GM19035 (cell line): ENCODE measurements around the gene SLC6A18.

Experiments used
- ATAC-seq: cut with Tn5 transposase; IDR thresholded peaks from one replicate; pipeline ENCODE4 v1.9.1; 2021; ENCODE audit not compliant: unreplicated experiment

Gene SLC6A18

DNA sequence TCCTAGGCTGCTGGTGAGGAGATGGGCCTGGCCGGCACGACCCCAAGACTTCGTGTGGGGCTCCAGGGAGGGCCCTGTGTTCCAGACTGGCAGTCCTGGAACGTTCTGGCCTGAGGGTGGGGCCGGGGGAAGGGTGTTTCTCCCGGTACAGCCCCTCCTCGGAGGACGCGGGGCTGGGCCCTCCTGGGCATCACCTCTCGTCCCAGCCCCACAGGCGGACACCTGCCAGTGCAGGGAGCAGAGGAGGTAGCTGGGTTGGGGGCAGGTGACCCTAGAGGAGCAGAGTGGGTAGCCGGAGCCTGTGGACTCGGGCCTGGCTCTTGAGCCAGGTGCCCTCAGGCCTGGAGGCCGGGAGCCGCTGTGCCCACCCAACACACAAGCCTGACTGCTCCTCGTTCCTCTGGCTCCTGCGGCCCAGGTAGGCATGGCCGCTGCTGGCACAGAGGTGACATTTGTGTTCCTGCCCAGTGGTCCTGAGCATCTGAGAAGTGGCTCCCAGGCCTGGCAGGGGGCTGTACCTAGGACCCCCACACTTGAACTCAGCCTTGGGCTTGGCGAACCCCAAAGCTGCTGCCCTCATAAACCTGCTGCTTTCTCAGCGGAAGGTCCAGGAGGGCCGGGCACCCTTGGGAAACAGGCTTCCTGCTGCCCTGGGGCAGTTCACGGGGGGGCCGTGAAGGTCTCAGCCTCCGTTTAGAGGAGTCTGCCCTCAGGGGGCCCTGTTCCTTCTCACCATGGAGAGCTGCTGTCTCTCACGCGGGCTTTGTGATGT is 23.0 kb upstream of the SLC6A18 start:
- no peak for ATAC-seq

GRCh38 chr5:1202798-1203185 is 22.4 kb upstream of the SLC6A18 start:
- no peak for ATAC-seq

DNA sequence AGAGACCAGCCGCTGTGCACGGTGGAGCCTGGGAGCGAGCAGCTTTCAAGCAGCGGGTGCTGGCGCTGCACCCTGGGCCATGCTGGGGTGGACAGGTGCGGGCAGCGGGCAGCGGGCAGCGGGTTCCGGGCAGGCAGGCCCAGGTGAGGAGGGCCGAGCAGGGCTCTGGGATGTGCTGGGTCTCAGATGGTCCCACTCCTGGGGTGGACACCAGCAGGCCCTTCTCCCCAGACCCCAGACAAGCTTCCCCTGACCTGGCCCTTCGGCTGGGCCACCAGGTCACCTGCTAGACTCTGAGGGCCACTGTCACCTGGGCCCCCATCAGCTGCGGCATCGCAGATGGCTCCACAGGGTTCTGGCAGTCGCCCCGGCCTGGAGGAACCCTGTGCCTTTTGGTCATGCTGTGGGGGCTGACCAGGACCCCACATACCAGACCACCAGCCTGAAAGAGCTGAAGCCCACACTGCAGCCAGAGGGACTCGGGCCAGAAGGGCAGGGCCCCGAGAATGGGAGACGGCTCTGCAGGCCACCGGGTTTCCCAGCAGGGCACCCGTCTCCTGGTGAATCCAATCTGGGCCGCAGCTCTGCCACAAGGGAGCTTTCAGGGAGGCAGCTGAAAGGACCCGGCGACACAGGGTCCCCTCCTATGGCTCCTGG is 21.7 kb upstream of the SLC6A18 start:
- no peak for ATAC-seq

DNA sequence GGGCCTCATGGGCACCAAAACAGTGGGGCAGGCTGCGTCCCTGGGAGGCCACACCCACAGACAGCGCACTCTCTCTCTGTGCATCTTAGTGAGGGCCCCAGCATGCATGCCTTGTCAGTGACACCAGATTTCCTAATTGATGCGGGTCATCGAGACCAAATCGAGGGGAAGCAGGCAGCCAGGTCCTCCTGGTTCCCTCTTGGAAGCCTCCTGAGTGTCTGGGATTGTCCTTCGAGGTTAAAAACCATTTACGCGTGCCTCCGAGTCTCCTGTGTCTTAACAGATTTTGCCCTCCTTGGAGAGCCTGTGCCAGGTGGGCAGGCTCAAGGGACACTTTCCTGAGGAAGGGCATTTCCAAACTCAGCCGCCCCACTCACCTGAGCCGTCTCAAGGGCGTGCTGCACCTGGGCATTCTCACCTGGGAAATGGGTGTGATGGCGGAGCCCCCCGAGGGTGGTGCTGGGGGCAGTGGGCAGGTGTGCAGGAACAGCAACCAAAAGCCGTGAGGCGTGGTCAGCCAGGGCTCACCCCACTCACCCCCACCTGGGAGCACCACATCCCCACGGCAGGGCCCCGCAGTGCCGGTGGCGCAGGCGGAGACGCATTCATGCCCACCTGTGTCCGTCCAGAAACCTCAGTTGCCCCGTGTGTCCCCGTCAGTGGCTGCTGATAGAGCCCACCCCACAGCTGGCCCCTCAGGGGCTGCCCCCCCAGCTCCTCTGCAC is 21.1 kb upstream of the SLC6A18 start:
- no peak for ATAC-seq

GRCh38 chr5:1204693-1205242 is 20.4 kb upstream of the SLC6A18 start:
- no peak for ATAC-seq

- ATAC-seq: no peak
These were observed 19.7 kb upstream of the SLC6A18 start for GRCh38 chr5:1205255-1206180.

GRCh38 chr5:1206521-1207412 is 18.4 kb upstream of the SLC6A18 start:
- no peak for ATAC-seq

- ATAC-seq: no peak
These were observed 17.6 kb upstream of the SLC6A18 start for GRCh38 chr5:1207555-1207954.

GRCh38 chr5:1208221-1208742 is 16.9 kb upstream of the SLC6A18 start:
- no peak for ATAC-seq

DNA sequence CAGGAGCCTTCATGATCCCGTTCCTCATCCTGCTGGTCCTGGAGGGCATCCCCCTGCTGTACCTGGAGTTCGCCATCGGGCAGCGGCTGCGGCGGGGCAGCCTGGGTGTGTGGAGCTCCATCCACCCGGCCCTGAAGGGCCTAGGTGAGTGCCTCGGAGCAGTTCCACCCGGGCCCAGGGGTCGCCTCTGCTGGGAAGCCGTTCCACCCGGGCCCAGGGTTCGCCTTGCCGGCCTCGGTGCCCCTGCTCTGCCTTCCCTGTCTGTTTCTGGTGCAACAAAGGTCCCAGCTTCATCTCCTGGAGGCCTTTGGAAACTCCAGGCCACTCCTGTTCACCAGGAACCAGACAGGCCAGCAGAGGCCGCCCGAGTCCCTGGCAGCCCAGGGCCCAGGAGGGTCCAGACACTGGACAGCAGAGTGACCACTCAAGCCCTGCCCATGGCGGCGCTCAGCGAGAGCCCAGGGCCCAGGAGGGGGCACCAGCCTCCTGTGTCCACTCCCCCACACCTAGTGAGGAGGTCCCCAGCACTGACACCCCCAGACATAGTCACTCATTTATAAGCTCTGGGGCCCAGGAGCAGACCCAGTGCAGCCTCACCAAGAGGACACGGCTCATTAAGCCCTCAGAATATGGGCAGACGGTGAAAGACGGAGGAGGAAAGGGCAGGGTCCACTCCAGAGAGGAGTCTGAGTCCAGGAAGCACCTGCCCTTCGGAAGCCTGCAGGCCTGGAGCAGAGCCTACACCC is 16.3 kb upstream of the SLC6A18 start:
- ATAC-seq: no peak

GRCh38 chr5:1209489-1209852 is 15.7 kb upstream of the SLC6A18 start:
- no peak for ATAC-seq

DNA sequence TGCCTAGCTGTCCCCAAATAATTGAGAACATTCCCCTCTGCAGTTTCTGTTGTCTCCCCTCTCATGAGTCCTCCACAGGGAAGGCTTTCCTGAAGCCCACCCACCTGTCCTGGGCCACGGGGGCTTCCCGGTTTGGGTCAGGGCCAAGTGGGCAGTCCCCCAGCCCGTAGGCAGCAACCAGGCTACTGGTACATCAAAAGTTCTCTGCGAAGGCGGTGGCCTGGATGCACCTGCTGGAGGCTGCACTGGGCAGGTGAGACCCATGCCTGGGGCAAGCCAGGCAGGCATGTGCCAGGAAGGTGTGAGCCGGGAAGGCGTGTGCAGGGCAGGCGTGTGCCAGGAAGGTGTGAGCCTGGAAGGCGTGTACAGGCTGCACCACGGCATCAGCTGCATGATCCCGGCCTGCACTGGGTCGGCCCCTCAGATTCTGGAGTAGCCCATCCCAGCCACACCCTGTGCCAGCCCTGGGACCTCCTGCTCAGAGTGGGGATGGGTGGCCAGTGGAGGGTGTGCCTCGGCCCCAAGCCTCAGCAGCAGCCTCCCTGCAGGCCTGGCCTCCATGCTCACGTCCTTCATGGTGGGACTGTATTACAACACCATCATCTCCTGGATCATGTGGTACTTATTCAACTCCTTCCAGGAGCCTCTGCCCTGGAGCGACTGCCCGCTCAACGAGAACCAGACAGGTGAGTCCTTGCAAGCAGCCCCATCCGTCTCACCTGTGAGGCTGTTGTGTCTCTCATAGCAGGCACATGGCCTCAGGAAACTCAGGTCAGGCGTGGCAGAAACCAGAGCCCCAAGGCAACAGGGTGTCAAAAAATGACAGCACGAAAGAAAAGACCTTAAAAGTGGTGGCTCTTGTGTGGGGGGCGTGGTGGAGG is 15.0 kb upstream of the SLC6A18 start:
- ATAC-seq: no peak

DNA sequence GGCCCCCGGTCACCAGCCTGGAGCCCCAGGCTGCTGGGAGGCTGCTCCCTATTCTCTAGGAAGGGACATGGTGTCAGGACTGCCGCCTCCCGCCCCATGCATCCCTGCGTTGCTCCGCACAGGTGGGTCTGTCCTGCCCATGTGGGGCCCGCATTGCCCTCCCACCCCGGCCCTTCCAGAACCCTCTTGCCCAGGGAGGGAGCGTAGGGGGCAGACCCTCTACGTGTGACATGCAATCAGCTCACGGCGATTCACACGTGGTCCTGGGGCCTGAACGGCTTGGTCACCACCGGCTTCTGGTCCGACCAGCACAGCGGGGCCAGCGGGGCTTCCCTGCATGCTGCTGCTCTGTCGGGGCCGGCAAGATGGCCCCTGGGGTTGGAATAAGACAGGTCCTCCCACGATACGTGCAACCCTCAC is 14.3 kb upstream of the SLC6A18 start:
- ATAC-seq: no peak

DNA sequence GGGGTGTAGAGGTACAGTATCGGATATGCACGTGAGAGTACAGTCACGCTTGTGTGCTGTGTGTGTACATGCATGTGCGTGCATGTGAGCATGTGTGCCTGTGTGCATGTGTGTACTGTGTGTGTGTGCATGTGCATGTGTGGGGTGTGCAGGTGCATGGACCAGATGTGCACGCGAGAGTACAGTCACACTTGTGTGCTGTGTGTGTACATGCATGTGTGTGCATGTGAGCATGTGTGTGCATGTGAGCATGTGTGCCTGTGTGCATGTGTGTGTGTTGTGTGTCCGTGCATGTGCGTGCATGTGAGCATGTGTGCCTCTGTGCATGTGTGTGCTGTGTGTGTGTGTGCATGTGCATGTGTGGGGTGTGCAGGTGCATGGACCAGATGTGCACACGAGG is 13.5 kb upstream of the SLC6A18 start:
- ATAC-seq: no peak

DNA sequence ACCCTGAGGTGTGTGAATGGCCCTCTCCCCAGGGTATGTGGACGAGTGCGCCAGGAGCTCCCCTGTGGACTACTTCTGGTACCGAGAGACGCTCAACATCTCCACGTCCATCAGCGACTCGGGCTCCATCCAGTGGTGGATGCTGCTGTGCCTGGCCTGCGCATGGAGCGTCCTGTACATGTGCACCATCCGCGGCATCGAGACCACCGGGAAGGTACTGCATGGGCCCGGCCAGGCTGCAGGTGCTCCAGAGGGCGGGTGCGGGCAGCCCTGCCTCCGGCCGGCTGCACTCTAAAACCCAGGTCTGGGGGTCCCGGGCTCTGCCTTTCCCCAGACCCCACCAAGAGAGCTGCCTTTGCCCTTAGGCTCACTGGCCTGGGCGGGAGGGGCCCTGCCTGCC is 12.9 kb upstream of the SLC6A18 start:
- ATAC-seq: no peak

DNA sequence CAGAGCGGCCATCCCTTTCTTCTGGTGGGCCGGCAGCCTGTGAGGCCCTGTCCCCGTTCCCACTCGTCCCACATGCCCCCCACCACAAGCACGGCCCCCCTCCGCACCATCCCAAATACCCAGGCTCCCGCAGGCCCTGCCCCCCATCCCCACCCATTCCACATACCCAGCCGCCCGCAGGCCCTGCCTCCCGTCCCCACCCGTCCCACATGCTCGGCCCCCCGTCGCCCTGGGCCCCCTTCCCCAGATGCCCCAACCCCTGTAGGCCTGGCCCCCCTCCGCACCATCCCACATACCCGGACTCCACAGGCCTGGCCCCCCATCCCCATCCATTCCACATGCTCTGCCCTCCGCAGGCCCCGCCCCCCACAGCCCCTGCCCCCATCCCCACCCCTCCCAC is 12.3 kb upstream of the SLC6A18 start:
- ATAC-seq: no peak

DNA sequence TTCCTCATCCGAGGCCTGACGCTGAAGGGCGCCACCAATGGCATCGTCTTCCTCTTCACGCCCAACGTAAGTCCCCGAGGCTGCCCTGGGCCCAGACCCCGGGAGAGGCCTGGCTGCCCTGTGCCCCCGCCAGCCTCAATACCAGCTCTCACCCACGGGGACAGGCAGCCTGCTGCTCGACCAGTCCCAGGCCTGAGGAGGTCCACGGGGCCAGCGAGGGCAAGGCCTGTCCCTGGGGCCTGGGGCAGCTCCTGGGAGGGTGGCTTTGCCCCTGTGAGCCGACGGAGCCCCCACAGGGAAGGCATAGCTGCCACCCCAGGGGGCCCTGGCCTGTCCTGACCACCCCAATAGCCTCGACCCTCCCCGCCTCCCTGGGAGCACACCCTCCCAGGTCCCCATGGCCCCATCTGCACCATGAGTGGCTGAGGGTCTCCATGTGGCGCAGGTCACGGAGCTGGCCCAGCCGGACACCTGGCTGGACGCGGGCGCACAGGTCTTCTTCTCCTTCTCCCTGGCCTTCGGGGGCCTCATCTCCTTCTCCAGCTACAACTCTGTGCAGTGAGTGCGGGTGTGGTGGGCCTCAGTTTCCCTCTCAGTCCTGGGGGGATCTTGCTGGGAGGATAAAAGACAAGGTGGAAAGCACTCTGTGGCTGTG is 11.5 kb upstream of the SLC6A18 start:
- no peak for ATAC-seq
